LHCN-M2 (cell line): ENCODE data around the gene PCDHB7. TPM values are rescaled to one million over a fixed set of nuclear protein-coding genes. Genes with fewer than 3 reads are reported as not detected.
"Not testable (repeated sequence)": the region's sequence is repeated elsewhere in the genome, so short reads cannot be mapped to it uniquely, and the experiment has no call there.

Experiments used
- DNase-seq: peaks from one replicate; pipeline ENCODE4 v3.0.0-alpha.2; 2012; ENCODE audit warnings: low read depth
- polyA plus RNA-seq: library from polyadenylated mRNA; unstranded; fragments of >200 nt; gene quantifications from one replicate; pipeline ENCODE4 v1.2.1, GENCODE V29; 2012; ENCODE audit warnings: missing spikeins
- total RNA-seq: library from RNA; depleted of rRNA; stranded (reverse); fragments of >200 nt; gene quantifications from 2 replicates; pipeline ENCODE4 v1.2.3, GENCODE V29; 2014; rRNA removed

Gene PCDHB7
- 2.0 and 3.4 TPM in 2 replicates for total RNA-seq
- 2.5 TPM for polyA plus RNA-seq

DNA sequence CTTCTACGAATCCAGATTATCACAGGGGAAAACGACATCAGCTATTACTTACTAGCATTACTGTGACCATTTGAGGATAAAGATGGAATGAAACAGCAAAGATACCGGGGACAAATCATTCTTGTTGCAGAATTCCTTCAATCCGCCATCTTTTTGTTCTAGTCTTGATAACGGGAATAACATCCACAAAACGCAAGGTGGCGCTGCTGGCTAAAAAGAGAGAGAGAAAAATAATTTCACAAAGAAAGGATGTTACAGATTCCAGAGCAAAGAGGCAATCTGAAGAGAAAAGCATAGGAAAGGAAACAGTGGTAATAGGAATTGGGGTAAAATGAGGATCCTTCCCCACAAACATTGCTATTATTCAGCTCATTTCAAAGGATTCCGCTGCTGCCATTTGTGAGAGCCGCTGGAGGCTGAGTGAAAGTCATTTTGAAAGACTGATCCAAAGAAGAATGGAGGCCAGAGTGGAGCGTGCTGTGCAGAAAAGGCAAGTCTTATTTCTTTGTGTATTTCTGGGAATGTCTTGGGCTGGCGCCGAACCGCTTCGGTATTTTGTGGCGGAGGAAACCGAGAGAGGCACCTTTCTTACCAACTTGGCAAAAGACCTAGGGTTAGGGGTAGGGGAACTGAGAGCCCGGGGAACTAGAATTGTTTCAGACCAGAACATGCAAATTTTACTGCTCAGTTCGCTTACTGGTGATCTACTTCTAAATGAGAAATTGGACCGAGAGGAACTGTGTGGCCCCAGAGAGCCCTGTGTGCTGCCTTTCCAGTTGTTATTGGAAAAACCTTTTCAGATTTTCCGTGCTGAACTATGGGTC is at the start of gene PCDHB7:
PCDHB7 (plus strand) TSS at position 264 of the 824 bp plus-strand sequence; CDS start at position 456, 192 bp downstream.
- peak; percentile 73 for DNase-seq

GRCh38 chr5:141123396-141124135 is 48.9 kb upstream of the PCDHB7 start:
- not testable (repeated sequence) for DNase-seq

- no peak for DNase-seq
These were observed 45.1 kb upstream of the PCDHB7 start for GRCh38 chr5:141127305-141127704.

GRCh38 chr5:141135030-141135717 is 37.3 kb upstream of the PCDHB7 start, which contains the start of gene PCDHB5:
TSS of gene PCDHB5 (plus strand) at chr5:141135206. CDS start at chr5:141135435, 229 bp downstream.
- peak; percentile 7 for DNase-seq

DNA sequence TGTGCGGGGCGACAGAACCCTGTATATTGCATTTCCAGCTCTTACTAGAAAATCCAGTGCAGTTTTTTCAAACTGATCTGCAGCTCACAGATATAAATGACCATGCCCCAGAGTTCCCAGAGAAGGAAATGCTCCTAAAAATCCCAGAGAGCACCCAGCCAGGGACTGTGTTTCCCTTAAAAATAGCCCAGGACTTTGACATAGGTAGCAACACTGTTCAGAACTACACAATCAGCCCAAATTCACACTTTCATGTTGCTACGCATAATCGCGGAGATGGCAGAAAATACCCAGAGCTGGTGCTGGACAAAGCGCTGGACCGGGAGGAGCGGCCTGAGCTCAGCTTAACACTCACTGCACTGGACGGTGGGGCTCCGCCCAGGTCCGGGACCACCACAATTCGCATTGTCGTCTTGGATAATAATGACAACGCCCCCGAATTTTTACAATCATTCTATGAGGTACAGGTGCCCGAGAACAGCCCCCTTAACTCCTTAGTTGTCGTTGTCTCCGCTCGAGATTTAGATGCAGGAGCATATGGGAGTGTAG is 36.7 kb upstream of the PCDHB7 start:
- DNase-seq = no peak

DNA sequence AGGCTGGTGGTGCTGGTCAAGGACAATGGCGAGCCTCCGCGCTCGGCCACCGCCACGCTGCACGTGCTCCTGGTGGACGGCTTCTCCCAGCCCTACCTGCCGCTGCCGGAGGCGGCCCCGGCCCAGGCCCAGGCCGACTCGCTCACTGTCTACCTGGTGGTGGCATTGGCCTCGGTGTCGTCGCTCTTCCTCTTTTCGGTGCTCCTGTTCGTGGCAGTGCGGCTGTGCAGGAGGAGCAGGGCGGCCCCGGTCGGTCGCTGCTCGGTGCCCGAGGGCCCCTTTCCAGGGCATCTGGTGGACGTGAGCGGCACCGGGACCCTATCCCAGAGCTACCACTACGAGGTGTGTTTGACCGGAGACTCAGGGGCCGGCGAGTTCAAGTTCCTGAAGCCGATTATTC is 35.1 kb upstream of the PCDHB7 start:
- DNase-seq = not testable (repeated sequence)

DNA sequence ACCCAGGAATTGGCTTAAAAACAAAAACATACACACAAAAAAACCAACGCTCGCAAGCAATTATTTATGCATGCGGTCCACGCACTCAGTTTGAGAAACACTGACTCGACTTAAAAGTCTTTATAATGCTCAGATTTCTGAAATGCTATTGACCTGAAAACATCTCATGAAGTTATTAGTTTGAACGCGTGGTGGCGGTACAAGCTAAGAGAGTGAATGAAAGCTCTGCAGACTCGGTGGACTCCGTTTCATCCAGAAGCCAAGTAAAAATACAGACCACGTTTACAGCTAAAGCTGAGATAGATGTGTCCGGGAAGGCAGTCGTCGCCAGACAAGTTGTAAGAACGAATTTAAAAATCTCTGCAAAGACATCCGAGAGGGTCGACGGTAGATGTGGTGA is 22.6 kb upstream of the PCDHB7 start, which contains the start of gene PCDHB6:
PCDHB6 (plus strand) TSS at position 246 of the 400 bp plus-strand sequence. CDS start 201 bp downstream, outside the sequence.
- peak; percentile 45 for DNase-seq

GRCh38 chr5:141150224-141150992 is 22.0 kb upstream of the PCDHB7 start:
- no peak for DNase-seq

DNA sequence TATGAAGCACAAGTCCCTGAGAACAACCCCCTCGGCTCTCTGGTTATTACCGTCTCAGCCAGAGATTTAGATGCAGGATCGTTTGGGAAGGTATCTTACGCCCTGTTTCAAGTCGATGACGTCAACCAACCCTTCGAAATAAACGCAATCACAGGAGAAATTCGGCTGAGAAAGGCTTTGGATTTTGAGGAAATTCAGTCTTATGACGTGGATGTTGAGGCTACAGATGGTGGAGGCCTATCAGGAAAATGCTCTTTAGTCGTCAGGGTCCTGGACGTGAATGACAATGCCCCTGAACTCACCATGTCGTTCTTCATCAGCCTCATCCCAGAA is 21.5 kb upstream of the PCDHB7 start:
- DNase-seq = no peak

DNA sequence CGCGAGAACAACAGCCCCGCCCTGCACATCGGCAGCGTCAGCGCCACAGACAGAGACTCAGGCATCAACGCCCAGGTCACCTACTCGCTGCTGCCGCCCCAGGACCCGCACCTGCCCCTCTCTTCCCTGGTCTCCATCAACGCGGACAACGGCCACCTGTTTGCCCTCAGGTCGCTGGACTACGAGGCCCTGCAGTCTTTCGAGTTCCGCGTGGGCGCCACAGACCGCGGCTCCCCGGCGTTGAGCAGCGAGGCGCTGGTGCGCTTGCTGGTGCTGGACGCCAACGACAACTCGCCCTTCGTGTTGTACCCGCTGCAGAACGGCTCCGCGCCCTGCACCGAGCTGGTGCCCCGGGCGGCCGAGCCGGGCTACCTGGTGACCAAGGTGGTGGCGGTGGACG is 20.8 kb upstream of the PCDHB7 start:
- not testable (repeated sequence) for DNase-seq

DNA sequence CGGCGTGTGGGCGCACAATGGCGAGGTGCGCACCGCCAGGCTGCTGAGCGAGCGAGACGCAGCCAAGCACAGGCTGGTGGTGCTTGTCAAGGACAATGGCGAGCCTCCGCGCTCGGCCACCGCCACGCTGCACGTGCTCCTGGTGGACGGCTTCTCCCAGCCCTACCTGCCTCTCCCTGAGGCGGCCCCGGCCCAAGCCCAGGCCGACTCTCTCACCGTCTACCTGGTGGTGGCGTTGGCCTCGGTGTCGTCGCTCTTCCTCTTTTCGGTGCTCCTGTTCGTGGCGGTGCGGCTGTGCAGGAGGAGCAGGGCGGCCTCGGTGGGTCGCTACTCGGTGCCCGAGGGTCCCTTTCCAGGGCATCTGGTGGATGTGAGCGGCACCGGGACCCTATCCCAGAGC is 20.3 kb upstream of the PCDHB7 start:
- DNase-seq = not testable (repeated sequence)

GRCh38 chr5:141155540-141156374 is 16.7 kb upstream of the PCDHB7 start:
- DNase-seq = peak; percentile 31

GRCh38 chr5:141157356-141157755 is 15.1 kb upstream of the PCDHB7 start:
- DNase-seq = not testable (repeated sequence)

- not testable (repeated sequence) for DNase-seq
These were observed 14.5 kb upstream of the PCDHB7 start for GRCh38 chr5:141157901-141158300.

GRCh38 chr5:141174291-141175104 is 2.1 kb downstream of the PCDHB7 start:
- not testable (repeated sequence) for DNase-seq

GRCh38 chr5:141175933-141176332 is 3.5 kb downstream of the PCDHB7 start:
- no peak for DNase-seq

DNA sequence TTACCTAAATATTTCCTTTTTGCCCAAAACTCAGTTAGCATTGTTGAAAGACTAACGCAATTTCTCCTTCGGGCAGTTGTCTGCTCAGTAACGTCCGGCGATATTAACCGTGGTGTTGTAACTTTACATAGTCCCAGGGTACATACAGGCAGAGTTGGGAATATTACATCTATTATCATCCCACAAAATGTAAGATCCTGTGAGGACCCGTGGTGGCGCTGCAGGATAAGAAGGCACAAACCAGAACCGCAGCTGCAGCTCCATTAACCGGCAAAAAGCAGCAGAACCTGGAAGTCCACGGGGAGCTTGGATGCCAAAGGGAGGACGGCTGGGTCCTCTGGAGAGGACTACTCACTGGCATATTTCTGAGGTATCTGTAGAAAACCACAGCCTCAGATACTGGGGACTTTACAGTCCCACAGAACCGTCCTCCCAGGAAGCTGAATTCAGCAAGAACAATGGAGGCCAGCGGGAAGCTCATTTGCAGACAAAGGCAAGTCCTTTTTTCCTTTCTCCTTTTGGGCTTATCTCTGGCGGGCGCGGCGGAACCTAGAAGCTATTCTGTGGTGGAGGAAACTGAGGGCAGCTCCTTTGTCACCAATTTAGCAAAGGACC is 5.2 kb downstream of the PCDHB7 start, which contains the start of gene PCDHB8:
PCDHB8 (plus strand) TSS at position 214 of the 615 bp plus-strand sequence; CDS start at position 459, 245 bp downstream.
- peak; percentile 61 for DNase-seq

DNA sequence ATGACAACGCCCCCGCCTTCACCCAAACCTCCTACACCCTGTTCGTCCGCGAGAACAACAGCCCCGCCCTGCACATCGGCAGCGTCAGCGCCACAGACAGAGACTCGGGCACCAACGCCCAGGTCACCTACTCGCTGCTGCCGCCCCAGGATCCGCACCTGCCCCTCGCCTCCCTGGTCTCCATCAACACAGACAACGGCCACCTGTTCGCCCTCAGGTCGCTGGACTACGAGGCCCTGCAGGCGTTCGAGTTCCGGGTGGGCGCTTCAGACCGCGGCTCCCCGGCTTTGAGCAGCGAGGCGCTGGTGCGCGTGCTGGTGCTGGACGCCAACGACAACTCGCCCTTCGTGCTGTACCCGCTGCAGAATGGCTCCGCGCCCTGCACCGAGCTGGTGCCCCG is 6.9 kb downstream of the PCDHB7 start:
- not testable (repeated sequence) for DNase-seq
